Loucy (cell line): ENCODE results near the gene ZDHHC13.

Source experiments
- CTCF ChIP-seq: fragments of 200-600 bp; sonication (generic); conservative IDR thresholded peaks from 2 replicates; pipeline ENCODE4 v1.5.1; 2014; ENCODE audit warnings: mild to moderate bottlenecking, antibody characterized with exemption, low read length
- EZH2phosphoT487 ChIP-seq: fragments of 200-600 bp; IDR thresholded peaks from 2 replicates; pipeline ENCODE4 v1.6.1; 2018; ENCODE audit warnings: antibody characterized with exemption, mild to moderate bottlenecking, moderate library complexity, borderline replicate concordance

- no peak for TF ChIP-seq CTCF
- no peak for TF ChIP-seq EZH2phosphoT487
Measured at GRCh38 chr11:19199771-19200170, 82.8 kb downstream of the ZDHHC13 start.
